GM23338 (cell line): Measurements from ENCODE around the gene M6PR. TPM values are rescaled to one million over a fixed set of nuclear protein-coding genes. Genes with fewer than 3 reads are reported as not detected.

Experiments used
- ATAC-seq: fragments of 200-7000 bp; cut with Tn5 transposase; 3 replicates; pipeline ENCODE4 v1.9.1; 2020
- DNase-seq: peaks from one replicate; pipeline ENCODE4 v3.0.0-alpha.2; 2015; ENCODE audit warnings: low spot score
- H2AFZ ChIP-seq: fragments of 200-600 bp; sonication (generic); 2 replicates; pipeline ENCODE4 v1.8.0; 2016; ENCODE audit warnings: antibody characterized with exemption, mild to moderate bottlenecking, moderate library complexity
- H3F3A ChIP-seq: fragments of 200-600 bp; sonication (generic); replicated peaks from 2 replicates; pipeline ENCODE4 v1.8.0; 2017; ENCODE audit warnings: antibody characterized with exemption, mixed run types, low read depth
- H3K27ac ChIP-seq: fragments of 200-600 bp; sonication (generic); 2 replicates; pipeline ENCODE4 v1.6.1; 2016; ENCODE audit warnings: low read depth
- H3K27me3 ChIP-seq: fragments of 200-600 bp; sonication (generic); 2 replicates; pipeline ENCODE4 v1.8.0; 2016; ENCODE audit warnings: mild to moderate bottlenecking, mixed run types, moderate library complexity; ENCODE audit not compliant: insufficient read depth
- H3K36me3 ChIP-seq: fragments of 200-600 bp; sonication (generic); 2 replicates; pipeline ENCODE4 v1.8.0; 2016; ENCODE audit warnings: mild to moderate bottlenecking; ENCODE audit not compliant: insufficient read depth
- H3K4me1 ChIP-seq: fragments of 200-600 bp; sonication (generic); 2 replicates; pipeline ENCODE4 v1.8.0; 2016; ENCODE audit warnings: mild to moderate bottlenecking, moderate library complexity; ENCODE audit not compliant: insufficient read depth
- H3K4me2 ChIP-seq: fragments of 200-600 bp; sonication (generic); 2 replicates; pipeline ENCODE4 v1.7.1; 2017; ENCODE audit warnings: mixed run types
- H3K4me3 ChIP-seq: fragments of 200-600 bp; sonication (generic); 2 replicates; pipeline ENCODE4 v1.6.1; 2016; ENCODE audit warnings: mixed run types
- H3K79me2 ChIP-seq: fragments of 200-600 bp; sonication (generic); replicated peaks from 2 replicates; pipeline ENCODE4 v1.8.0; 2017; ENCODE audit warnings: mild to moderate bottlenecking; ENCODE audit not compliant: insufficient read depth
- H3K9me2 ChIP-seq: fragments of 200-600 bp; sonication (generic); 2 replicates; pipeline ENCODE4 v1.8.0; 2017; ENCODE audit not compliant: insufficient read depth
- H4K20me1 ChIP-seq: fragments of 200-600 bp; sonication (generic); replicated peaks from 2 replicates; pipeline ENCODE4 v1.8.0; 2017; ENCODE audit warnings: mild to moderate bottlenecking; ENCODE audit not compliant: insufficient read depth
- H3K27ac Mint-ChIP-seq: 2 replicates; pipeline ENCODE4 v1.8.0; 2020; ENCODE audit warnings: inconsistent platforms, mild to moderate bottlenecking, moderate library complexity, mixed read lengths
- H3K27me3 Mint-ChIP-seq: 3 replicates; pipeline ENCODE4 v1.8.0; 2022; ENCODE audit warnings: low read depth, mild to moderate bottlenecking, moderate library complexity, mixed read lengths, inconsistent platforms; ENCODE audit not compliant: insufficient read depth, poor library complexity
- H3K36me3 Mint-ChIP-seq: 3 replicates; pipeline ENCODE4 v1.8.0; 2021; ENCODE audit warnings: low read depth, mild to moderate bottlenecking, inconsistent platforms, moderate library complexity, mixed read lengths
- H3K4me1 Mint-ChIP-seq: 3 replicates; pipeline ENCODE4 v1.8.0; 2020; ENCODE audit warnings: mild to moderate bottlenecking, inconsistent platforms, mixed read lengths
- H3K4me3 Mint-ChIP-seq: 3 replicates; pipeline ENCODE4 v1.8.0; 2021; ENCODE audit warnings: moderate library complexity, mild to moderate bottlenecking, inconsistent platforms, mixed read lengths
- H3K9me3 Mint-ChIP-seq: 3 replicates; pipeline ENCODE4 v1.8.0; 2020; ENCODE audit warnings: moderate library complexity, mild to moderate bottlenecking, inconsistent platforms, mixed read lengths
- CREB1 ChIP-seq: fragments of 250-450 bp; sonication (Bioruptor Pico); IDR thresholded peaks from 2 replicates; pipeline ENCODE4 v1.5.0; 2020; ENCODE audit warnings: low read depth, mild to moderate bottlenecking, moderate library complexity
- EZH2 ChIP-seq: fragments of 200-600 bp; sonication (generic); IDR thresholded peaks from one replicate; pipeline ENCODE4 v1.8.0; 2017; ENCODE audit warnings: antibody characterized with exemption, mild to moderate bottlenecking, low read depth; ENCODE audit not compliant: unreplicated experiment
- EZH2phosphoT487 ChIP-seq: fragments of 200-600 bp; sonication (generic); IDR thresholded peaks from one replicate; pipeline ENCODE4 v1.8.1; 2018; ENCODE audit warnings: antibody characterized with exemption; ENCODE audit not compliant: unreplicated experiment
- JUNB ChIP-seq: IDR thresholded peaks from one replicate; pipeline ENCODE4 v1.6.1; 2016; ENCODE audit warnings: antibody characterized with exemption; ENCODE audit not compliant: unreplicated experiment
- NANOG ChIP-seq: IDR thresholded peaks from 2 replicates; pipeline ENCODE4 v1.6.1; 2016; ENCODE audit warnings: antibody characterized with exemption, borderline replicate concordance
- POLR2AphosphoS5 ChIP-seq: IDR thresholded peaks from 2 replicates; pipeline ENCODE4 v1.6.1; 2016; ENCODE audit warnings: antibody characterized with exemption, low read depth
- STAT1 ChIP-seq: IDR thresholded peaks from one replicate; pipeline ENCODE4 v1.6.1; 2016; ENCODE audit warnings: antibody characterized with exemption; ENCODE audit not compliant: unreplicated experiment
- ZNF114 ChIP-seq: fragments of 250-450 bp; sonication (Bioruptor Pico); IDR thresholded peaks from 2 replicates; pipeline ENCODE4 v1.5.0; 2020; ENCODE audit warnings: mild to moderate bottlenecking, moderate library complexity
- ZNF331 ChIP-seq: fragments of 250-450 bp; sonication (Bioruptor Pico); IDR thresholded peaks from 2 replicates; pipeline ENCODE4 v1.5.0; 2020; ENCODE audit warnings: low read depth, mild to moderate bottlenecking, moderate library complexity
- long read RNA-seq: library from polyadenylated mRNA; unstranded; transcript quantifications from one replicate; pipeline ENCODE4 v2.0.0, GENCODE V29; 2020; ENCODE audit not compliant: unreplicated experiment
- polyA plus RNA-seq: library from polyadenylated mRNA; unstranded; fragments of >200 nt; fragmentation: Nextera tagmentation; extraction: Ambion mirVana; gene quantifications from 2 replicates; pipeline ENCODE4 v1.2.1, GENCODE V29; 2016
- total RNA-seq: library from RNA; depleted of rRNA; stranded (reverse); fragments of >200 nt; shearing (Covaris generic); gene quantifications from 2 replicates; pipeline ENCODE4 v1.2.3, GENCODE V29; 2014; rRNA removed
- TF ChIP-seq, protein P1 (sequence below): IDR thresholded peaks from 2 replicates; pipeline ENCODE4 v1.6.1; 2016; ENCODE audit warnings: antibody characterized with exemption
- TF ChIP-seq, protein P2 (sequence below), 2 experiments: fragments of 200-600 bp in 1 of 2; sonication (generic) in 1 of 2; conservative IDR thresholded peaks; 2 replicates each; pipeline versions ENCODE4 v1.5.1 to v1.6.1; 2016 to 2017; ENCODE audit warnings: antibody characterized with exemption in 2 of 2, low read depth in 2 of 2, mild to moderate bottlenecking in 2 of 2, moderate library complexity in 1 of 2
- TF ChIP-seq, protein P3 (sequence below): IDR thresholded peaks from one replicate; pipeline ENCODE4 v1.6.1; 2018; ENCODE audit warnings: antibody characterized with exemption; ENCODE audit not compliant: unreplicated experiment

Gene M6PR
- 66.8 and 103 TPM in 2 replicates for total RNA-seq
- 147 and 159 TPM in 2 replicates for polyA plus RNA-seq
- long read RNA-seq, transcript M6PR-201 (7 exons, 2,756 nt), result major isoform, 51 of 71 reads
- long read RNA-seq, partial matches to known transcripts, result 4 of 71 reads
- long read RNA-seq, other reads (novel, unspliced or antisense), result 16 of 71 reads

DNA sequence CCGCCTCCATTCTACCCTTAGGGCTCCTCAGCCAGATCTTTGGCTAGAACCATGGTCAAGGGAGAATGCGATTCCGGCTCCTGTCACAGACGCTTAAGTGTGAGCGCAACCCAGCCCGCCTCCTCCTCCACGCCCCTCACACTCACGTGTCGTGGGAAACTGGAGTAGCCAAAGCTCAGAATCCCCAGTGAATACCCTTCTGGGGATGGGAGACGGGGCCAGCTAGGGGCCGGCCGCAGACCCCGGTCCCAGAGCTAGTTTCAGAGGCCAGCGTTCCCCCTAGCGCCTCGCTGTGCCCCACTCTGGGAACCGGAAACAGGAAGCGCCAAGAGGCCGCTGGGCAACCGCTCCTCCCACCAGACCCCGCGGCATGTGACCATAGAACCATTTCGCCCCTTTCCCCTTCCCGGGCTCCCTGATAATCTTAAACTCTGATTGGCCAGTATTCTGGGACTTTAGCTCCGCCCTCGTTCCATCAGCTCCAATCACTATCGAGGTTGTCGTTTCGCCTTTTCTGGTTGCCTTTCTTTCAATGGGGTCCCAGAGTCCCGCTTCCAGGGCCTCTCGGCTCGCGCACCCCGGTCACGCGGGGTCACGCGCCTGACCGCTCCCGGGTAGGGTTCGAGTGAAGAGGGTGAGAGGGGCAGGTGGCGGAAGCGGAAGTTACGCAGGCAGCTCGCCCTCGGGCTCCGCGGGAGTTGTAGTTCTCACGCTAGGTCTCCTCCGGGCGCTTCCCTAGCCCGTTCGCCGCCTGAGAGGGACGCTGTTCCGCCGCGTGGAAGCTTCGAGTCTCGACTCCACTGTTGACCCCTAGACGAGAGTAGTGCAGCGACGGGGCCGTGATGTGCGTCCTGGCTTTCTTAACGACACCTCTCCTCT is at the start of gene M6PR:
Gene M6PR (minus strand): TSS at position 304 of the 879 bp plus-strand sequence. CDS start 3,241 bp downstream, outside the sequence.
- peaks cover 23% of the 10 kb centered on the region for H3F3A ChIP-seq
- Mint-ChIP-seq H3K4me1 (peaks cover 12% of the 10 kb centered on the region), H3K27ac (peak within 1 kb of the TSS; percentile 85), H3K27me3 (peaks cover 3% of the 10 kb centered on the region), H3K9me3 (peaks cover 32% of the 10 kb centered on the region), H3K36me3 (peaks cover 47% of the 10 kb centered on the region), H3K4me3 (peak within 1 kb of the TSS; percentile 91)
- TF ChIP-seq POLR2AphosphoS5 (peak; percentile 70), ZNF331 (CRISPR knock-in tag) (no peak), EZH2phosphoT487 (no peak), STAT1 (no peak), NANOG (no peak), CREB1 (CRISPR knock-in tag) (peak; percentile 94)
- TF ChIP-seq, protein P1, sequence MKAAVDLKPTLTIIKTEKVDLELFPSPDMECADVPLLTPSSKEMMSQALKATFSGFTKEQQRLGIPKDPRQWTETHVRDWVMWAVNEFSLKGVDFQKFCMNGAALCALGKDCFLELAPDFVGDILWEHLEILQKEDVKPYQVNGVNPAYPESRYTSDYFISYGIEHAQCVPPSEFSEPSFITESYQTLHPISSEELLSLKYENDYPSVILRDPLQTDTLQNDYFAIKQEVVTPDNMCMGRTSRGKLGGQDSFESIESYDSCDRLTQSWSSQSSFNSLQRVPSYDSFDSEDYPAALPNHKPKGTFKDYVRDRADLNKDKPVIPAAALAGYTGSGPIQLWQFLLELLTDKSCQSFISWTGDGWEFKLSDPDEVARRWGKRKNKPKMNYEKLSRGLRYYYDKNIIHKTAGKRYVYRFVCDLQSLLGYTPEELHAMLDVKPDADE, result peak; percentile 90
- TF ChIP-seq, protein P2, sequence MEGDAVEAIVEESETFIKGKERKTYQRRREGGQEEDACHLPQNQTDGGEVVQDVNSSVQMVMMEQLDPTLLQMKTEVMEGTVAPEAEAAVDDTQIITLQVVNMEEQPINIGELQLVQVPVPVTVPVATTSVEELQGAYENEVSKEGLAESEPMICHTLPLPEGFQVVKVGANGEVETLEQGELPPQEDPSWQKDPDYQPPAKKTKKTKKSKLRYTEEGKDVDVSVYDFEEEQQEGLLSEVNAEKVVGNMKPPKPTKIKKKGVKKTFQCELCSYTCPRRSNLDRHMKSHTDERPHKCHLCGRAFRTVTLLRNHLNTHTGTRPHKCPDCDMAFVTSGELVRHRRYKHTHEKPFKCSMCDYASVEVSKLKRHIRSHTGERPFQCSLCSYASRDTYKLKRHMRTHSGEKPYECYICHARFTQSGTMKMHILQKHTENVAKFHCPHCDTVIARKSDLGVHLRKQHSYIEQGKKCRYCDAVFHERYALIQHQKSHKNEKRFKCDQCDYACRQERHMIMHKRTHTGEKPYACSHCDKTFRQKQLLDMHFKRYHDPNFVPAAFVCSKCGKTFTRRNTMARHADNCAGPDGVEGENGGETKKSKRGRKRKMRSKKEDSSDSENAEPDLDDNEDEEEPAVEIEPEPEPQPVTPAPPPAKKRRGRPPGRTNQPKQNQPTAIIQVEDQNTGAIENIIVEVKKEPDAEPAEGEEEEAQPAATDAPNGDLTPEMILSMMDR (conservative IDR thresholded peaks at IDR 0.05; ENCODE audit: low read depth in 2 of 2), result peak; percentile 37 to 79
- H3K27ac ChIP-seq, result peak within 1 kb of the TSS; percentile 97
- peaks cover 12% of the 10 kb centered on the region; the same call in 1 of the 2 replicates for H3K4me1 ChIP-seq
- H2AFZ ChIP-seq, result peak within 1 kb of the TSS; percentile 86
- DNase-seq (peak; percentile 99), ATAC-seq (peak; percentile 91)
- peaks cover 43% of the 10 kb centered on the region for H3K79me2 ChIP-seq
- H3K9me2 ChIP-seq, result no peaks in the 10 kb centered on the region
- peak within 1 kb of the TSS; percentile 95 for H3K4me2 ChIP-seq
- peaks cover 26% of the 10 kb centered on the region; the same call in 1 of the 2 replicates for H3K36me3 ChIP-seq
- H3K27me3 ChIP-seq, result no peaks in the 10 kb centered on the region
- H4K20me1 ChIP-seq, result peaks cover 31% of the 10 kb centered on the region
- peak within 1 kb of the TSS; percentile 86 for H3K4me3 ChIP-seq

DNA sequence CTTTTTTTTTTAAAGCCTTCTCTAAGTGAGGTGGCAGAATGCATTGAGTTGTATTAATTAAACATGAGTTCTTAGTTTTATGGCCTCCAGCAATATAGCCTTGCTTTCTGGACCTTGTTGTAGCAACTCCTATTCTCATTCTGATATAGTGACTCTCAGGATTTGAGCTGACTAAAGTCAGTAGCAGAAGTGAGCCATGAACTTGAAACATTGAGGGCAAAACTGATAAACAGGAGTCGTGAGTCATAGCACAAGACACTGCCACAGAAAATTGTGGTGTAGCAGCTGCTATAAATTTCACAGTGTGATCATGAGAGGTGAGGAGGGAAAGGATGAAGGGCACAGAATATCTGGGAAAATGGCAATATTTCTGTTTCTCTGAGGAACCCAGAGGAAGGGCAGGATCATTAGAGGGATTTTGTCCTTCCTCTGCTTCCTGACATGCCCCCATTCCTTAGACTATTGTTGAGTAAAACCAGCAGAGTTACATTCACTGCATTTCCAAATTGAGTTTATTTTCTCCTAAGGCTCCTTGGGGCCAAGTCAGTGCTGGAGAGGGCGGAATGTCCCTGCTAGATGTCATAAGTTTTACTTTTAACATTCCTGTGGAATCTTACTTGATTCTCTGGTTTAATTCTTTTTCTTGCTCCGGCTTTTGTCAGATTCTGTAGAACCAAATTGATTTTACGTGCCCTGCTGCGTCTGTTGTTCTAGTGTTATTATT is 47.4 kb upstream of the M6PR start:
- ATAC-seq (no peak; the same call in 2 of the 3 replicates), DNase-seq (no peak)
- Histone ChIP-seq H3F3A (no peaks in the 10 kb centered on the region), H4K20me1 (no peaks in the 10 kb centered on the region), H3K9me2 (no peaks in the 10 kb centered on the region), H3K27me3 (no peaks in the 10 kb centered on the region), H3K27ac (no peak overlapping the region), H3K36me3 (no peaks in the 10 kb centered on the region), H2AFZ (no peak overlapping the region), H3K4me3 (no peak overlapping the region), H3K4me2 (no peak overlapping the region), H3K4me1 (no peaks in the 10 kb centered on the region), H3K79me2 (no peaks in the 10 kb centered on the region)
- H3K36me3 Mint-ChIP-seq, result peaks cover 4% of the 10 kb centered on the region; the same call in 2 of the 3 replicates
- peaks cover 5% of the 10 kb centered on the region; the same call in 2 of the 3 replicates for H3K9me3 Mint-ChIP-seq
- H3K4me3 Mint-ChIP-seq, result no peak overlapping the region
- H3K4me1 Mint-ChIP-seq, result peaks cover 6% of the 10 kb centered on the region
- H3K27ac Mint-ChIP-seq, result no peak overlapping the region
- no peaks in the 10 kb centered on the region for H3K27me3 Mint-ChIP-seq
- TF ChIP-seq EZH2 (no peak), JUNB (no peak), NANOG (no peak), EZH2phosphoT487 (no peak), STAT1 (no peak), ZNF114 (CRISPR knock-in tag) (no peak)
- TF ChIP-seq, protein P2 (conservative IDR thresholded peaks at IDR 0.05; ENCODE audit: low read depth in 2 of 2), result no peak
- TF ChIP-seq, protein P3, sequence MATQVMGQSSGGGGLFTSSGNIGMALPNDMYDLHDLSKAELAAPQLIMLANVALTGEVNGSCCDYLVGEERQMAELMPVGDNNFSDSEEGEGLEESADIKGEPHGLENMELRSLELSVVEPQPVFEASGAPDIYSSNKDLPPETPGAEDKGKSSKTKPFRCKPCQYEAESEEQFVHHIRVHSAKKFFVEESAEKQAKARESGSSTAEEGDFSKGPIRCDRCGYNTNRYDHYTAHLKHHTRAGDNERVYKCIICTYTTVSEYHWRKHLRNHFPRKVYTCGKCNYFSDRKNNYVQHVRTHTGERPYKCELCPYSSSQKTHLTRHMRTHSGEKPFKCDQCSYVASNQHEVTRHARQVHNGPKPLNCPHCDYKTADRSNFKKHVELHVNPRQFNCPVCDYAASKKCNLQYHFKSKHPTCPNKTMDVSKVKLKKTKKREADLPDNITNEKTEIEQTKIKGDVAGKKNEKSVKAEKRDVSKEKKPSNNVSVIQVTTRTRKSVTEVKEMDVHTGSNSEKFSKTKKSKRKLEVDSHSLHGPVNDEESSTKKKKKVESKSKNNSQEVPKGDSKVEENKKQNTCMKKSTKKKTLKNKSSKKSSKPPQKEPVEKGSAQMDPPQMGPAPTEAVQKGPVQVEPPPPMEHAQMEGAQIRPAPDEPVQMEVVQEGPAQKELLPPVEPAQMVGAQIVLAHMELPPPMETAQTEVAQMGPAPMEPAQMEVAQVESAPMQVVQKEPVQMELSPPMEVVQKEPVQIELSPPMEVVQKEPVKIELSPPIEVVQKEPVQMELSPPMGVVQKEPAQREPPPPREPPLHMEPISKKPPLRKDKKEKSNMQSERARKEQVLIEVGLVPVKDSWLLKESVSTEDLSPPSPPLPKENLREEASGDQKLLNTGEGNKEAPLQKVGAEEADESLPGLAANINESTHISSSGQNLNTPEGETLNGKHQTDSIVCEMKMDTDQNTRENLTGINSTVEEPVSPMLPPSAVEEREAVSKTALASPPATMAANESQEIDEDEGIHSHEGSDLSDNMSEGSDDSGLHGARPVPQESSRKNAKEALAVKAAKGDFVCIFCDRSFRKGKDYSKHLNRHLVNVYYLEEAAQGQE, result no peak
